GM21367 (cell line): Measurements from ENCODE around the gene BAZ1A.
"Not testable (repeated sequence)": the region's sequence is repeated elsewhere in the genome, so short reads cannot be mapped to it uniquely, and the experiment has no call there.

Experiments
- ATAC-seq: cut with Tn5 transposase; IDR thresholded peaks from one replicate; pipeline ENCODE4 v1.9.1; 2021; ENCODE audit not compliant: unreplicated experiment

BAZ1A gene

DNA sequence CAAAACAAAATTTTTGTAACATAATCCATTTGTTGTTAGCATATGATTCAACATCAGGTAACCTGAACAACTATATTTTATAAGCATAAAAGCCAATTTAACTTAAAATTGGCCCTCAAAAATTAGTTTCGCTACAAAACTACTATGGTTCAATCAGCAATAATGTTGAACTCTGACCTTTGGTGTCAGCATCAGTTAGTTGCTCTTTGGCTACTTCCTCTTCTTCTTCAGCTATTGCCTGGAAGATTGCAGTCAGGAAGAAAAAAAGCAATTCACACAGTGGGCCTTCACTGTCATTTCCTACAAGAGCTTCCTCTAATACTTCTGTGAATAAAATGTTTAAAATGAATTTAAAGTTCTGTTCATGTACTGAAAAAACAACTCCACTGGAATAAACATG, 82.6 kb downstream of the BAZ1A start:
- ATAC-seq: no peak

DNA sequence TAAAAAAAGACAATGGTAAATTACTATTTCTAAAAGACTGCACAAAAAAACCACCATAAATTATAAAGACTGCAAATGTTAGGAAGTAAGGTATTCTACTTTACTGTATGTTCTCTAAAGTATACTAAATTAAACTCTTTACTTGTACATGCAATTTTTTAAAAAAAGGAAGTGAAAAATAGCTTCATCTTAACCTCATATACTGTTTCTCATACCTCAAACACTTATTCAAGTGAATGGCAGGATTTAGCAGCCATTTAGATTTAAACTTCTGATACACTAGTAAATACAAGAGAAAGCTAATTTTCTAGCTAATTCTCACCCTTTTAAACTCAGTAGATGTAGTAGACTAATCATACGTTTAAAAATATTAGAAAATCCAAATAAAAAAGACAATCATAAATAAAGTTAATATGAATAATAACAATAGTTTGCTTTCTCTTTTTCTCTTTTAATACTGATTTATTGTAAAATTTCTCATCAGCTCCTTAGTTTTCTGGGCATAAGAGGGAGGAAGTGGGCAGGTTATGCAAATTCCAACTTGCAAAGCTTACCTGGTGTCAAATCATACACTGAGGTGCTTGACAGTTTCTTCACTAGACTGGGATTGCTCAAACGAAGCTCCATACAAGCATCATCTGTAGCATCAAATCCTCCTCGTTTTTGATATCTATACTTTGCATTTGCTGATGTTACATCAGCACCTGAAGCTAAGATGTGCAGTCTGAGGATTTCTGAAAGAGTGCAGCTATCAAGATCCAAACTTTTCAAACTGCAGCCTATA, 89.7 kb downstream of the BAZ1A start:
- peak; percentile 56 for ATAC-seq

DNA sequence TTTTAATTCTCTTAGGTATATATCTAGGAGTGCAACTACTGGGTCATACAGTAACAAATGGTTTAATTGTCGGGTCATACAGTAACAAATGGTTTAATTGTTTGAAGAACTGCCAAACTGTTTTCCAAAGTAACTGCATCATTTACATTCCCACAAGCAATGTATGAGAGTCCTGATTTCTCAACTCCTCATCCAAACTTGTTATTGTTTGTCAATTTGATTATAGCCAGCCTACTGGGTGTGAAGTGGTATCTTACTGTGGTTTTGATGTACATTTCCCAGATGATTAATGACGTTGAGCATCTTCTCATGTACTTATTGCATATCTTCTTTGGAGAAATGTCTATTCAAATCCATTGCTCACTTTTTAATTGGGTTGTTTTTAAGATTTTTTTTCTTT, 93.1 kb downstream of the BAZ1A start:
- no peak for ATAC-seq

DNA sequence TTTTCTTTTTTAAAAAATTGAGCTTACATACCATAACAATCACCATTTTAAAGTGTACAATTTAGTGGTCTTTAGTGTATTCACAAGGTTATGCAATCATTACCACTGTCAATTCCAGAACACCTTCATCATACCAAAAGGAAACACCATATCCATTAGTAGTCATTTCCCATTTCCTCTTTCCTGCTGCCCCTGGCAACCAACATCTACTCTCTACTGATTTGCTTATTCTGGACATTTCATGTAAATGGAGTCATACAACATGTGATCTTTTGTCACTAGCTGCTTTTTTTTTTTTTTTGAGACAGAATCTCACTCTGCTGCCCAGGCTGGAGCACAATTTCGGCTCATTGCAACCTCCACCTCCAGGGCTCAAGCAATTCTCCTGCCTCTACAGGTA, 93.9 kb downstream of the BAZ1A start:
- no peak for ATAC-seq

DNA sequence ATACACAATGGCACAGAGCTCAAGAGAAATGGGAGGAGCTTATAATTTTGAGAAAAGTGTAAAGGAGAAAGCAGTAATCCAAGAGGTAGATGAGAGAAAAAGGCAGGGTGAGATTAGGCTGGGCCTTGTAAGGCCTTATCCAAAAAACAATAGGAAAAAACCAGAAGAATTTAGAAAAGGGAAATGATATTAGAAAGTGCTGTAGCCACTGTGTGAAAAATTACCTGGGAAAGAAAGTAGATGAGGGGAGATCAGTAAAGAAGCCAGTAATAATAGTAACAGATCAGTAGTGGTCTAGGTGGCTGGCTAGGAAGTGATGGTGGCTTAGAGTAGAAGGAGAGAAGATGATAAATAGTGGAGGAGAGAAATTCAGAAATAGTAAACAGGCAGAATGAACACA, 94.5 kb downstream of the BAZ1A start:
- ATAC-seq: no peak

DNA sequence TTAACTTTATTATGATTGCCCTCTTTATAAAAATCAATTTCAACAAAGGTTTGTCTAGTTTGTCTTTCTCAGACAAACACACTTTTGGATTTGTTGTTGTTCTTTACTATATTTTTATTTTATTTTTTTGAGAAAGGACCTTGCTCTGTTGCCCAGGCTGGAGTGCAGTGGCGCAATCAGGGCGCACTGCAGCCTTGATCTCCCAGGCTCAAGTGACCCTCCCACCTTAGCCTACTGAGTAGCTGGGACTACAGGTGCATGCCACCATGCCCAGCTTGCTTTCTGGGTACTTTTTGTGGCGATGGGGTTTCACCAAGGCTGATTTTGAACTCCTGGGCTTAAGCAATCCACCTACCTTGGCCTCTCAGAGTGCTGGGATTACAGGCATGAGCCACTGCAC, 96.4 kb downstream of the BAZ1A start:
- ATAC-seq: no peak

DNA sequence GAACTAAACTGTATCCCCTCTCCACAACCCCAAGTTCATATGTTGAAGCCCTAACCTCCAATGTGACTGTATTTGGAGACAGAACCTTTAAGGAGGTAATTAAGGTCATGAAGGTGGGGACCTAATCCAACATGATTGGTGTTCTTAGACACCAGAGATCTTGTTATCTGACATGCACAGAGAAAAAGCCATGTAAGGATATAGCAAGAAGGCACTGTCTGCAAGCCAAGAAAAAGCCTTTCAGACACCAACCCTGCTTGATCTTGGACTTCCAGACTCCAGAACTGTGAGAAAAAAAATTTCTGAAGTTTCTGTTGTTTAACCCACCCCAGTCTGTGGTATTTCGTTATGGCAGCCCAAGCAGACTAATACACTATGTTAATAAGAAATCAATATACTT, 98.5 kb downstream of the BAZ1A start:
- ATAC-seq: no peak

DNA sequence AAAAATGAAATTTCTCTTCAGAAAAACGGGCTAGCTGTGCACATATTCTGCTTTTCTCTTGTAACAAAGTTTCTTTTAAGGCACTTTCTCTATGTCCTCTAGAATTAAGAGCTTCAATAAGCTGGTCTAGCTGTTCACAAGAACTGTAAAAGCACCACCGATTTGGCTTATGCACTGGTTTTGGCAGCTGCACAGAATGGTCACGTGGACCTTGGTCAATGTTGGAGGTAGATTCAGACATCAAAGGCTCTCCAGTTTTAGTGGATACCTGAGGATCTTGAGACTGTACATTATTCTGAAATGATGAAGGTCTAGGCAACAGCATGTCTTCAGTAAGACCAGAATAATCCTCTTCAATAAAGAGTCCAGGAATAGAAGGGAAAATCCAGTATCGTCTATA, 99.2 kb downstream of the BAZ1A start:
- ATAC-seq: no peak

DNA sequence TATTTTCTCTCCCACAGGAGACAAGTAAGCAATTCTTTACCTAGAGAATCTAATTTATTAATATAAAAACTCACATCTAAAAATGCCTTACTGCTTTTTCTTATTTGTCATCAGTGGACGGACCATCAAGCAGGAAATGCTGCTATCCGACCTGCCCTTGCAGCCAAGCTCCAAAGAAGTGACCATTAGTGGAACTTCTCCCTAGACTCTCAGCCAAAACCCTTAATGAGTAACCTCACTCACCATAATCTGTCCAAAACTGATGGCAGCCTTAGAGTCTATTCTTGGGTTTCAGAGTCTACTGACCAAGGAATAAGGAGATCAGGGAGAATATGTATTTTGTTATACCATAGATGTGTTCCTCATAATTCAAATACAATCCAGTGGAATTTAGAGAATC, 99.8 kb downstream of the BAZ1A start:
- no peak for ATAC-seq

DNA sequence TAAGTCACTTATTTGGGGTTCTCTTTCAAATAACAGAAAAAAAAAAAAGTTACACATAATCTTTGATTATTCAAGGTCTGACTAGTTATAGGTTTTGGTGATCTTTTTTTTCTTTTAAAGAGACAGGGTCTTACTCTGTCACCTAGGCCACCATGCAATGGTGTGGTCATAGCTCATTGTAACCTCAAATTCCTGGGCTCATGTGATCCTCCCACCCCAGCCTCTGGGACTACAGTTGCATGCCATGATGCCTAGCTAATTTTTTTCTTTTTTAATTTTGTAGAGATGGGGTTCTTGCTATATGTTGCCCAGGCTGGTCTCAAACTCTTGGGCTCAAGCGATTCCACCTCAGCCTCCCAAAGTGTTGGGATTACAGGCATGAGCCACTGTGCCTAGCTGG, 104.3 kb downstream of the BAZ1A start:
- no peak for ATAC-seq

DNA sequence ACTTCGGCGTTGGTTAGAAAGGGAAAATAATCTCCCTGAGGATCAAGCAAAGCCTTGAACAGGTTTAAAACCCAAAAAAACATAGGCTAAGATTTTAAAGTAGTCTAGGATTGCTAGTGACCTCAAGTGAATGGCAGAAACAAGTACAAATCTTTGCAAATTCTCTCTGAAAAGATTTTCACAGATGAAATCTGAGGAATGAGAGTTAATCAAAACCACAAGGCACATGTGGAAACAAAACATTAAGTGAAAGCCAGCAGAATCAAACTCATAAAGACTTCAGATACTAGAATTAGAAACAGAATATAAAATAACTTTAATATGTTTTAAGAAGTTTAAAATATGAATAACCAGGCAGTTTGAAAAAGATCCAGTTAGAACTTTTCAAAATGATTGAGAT, 108.6 kb downstream of the BAZ1A start:
- no peak for ATAC-seq

DNA sequence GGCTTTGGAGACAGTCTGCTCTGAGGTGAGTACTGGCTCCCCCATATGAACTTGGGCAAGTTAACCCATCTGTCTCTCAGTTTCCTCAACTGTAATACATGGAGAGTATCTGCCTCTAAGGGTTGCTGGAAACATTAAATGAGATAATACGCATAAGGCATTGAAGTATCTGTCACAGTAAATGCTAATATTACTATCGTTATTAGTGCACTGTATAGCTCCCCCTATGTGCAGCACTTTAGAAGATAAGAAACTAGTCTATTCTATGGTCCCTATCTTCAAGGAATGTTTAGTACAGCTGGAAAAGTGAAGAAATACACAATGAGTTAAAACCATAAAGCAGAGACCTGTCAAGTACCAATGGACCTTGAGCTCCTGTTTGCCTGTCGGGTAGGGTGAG, 109.1 kb downstream of the BAZ1A start:
- ATAC-seq: no peak

DNA sequence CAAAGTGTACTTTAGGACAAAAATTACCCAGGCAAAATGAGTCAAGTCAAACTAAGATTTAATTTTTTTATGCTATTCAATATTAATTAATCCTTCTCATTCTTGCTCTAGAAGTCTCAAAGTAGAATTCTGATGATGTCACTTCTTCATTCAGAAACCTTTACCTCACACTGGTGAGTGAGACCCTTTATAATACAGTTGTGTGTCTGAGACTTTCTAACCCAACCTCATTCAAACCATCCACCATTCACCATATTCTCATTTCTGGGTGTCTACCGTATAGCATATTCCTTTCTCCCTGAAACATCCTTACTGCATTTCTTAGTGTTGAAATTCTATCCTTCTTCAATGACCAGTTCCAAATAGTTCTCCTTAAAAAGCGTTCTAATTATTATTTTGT, 119.9 kb downstream of the BAZ1A start:
- ATAC-seq: no peak

DNA sequence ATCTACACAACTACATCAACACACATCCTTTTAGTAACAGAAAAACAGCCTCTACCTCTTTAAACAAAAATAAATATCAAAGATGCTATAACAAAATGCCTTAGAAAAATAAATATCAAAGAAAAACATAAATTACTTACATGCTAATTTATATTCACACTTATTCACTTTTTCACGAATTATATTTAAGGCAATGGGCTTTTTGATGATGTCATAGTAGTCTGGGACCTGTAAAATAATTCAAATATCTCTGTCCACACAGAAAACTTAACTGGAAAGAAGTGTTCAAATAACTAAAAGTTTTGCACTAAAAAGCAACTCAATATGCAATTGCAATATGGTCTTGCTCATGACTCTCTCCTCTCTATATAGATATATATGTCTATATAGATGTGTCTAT, 120.5 kb downstream of the BAZ1A start:
- ATAC-seq: no peak

DNA sequence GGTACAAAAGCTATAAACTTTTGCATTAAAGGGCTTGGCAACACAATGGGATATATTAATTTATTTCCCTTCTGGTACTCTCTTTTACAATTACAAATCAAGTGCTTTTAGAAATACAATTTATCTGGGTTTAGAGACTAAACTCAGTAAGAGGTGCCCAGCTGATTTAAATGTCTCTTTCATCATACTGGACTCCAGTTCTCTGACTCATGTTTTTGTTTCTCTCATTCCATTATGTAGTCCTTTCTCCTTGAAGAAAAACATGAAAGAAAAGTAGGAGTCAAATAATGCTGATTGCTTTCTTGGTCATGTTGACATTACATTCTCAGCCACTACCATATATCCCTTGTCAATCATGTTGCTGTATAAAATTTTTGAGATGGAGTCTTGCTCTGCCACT, 124.5 kb downstream of the BAZ1A start:
- no peak for ATAC-seq

DNA sequence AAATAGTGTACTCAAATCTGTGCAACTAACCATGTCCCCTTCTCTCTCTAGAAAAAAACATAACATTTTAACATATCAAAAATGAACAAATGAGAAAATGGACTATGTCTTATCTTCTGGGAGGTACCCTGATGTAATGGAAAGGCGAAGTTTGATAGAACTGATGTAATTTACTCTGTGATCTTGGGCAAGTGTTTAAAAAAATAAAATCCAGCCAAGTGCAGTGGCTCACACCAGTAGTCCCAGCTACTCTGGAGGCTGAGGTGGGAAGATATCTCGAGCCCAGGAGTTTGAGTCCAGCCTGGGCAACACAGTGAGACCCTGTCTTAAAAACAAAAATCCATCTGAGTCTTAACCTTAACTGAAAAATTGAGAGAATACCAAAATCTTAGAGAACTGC, 124.9 kb downstream of the BAZ1A start:
- ATAC-seq: no peak

DNA sequence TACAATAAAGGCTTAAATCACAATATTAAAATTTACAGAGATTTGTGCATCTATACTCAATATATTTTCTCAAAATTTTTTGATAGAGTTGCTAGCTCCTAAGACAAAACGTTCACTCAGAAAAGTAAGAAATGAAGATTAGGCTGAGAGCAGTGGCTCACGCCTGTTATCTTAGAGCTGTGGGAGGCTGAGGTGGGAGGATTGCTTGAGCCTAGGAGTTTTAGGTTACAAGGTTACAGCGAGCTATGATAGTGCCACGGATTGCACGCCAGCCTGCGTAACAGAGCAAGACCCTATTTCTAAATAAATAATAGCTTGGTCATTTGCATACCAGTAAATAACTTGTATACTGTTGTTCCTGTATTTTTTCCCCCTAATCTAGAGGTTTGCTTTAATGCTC, 125.8 kb downstream of the BAZ1A start:
- no peak for ATAC-seq

DNA sequence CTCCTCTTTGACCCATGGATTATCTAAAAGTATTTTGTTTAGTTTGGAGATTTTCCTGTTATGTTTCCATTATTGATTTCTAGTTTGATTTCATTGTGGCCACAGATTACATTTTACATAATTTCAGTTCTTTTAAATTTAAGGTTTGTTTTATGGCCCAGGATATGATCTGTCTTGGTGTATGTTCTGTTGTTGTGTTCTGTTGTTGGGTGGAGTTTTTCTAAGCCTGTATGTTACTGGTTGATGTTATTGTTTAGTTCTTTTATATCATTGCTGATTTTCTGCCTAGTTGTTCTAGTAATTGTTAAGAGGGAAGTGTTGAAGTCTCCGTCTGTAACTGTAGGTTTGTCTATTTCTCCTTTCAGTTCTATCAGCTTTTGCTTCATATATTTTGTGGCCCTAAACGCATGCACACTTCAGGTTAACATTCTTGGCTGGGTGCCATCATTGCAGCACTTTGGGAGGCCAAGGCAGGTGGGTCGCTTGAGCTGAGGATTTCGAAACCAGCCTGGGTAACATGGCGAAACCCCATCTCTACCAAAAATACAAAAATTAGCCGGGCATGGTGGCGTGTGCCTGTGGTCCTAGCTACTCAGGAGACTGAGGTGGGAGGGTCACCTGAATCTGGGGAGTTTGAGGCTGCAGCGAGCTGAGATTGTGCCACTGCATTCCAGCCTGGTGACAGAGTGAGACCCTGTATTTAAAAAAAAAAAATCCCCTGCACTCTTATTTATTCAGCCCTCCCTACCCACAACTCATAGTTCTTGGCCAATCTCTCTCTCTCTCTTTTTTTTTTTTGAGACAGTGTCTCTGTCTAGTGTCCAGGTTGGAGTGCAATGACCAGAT, 132.7 kb downstream of the BAZ1A start:
- no peak for ATAC-seq

DNA sequence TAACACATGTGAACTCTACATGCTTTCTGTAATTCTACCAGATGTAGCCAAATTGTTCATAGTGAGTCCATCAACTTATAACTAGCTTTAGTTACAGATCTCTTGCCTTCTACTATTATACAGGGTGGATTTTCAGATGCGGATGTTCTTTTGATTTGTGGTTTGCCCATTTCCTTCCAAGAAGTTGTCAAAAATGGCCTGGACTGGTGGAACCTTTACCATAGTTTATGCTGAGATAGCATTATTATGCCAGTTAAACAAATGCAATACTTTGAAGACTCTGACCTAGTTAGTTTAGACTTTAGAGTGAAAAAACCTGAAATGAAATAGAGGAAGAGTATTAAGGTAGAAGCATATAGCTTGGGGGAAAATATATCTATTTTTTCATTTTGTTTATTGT, 133.3 kb downstream of the BAZ1A start:
- no peak for ATAC-seq

DNA sequence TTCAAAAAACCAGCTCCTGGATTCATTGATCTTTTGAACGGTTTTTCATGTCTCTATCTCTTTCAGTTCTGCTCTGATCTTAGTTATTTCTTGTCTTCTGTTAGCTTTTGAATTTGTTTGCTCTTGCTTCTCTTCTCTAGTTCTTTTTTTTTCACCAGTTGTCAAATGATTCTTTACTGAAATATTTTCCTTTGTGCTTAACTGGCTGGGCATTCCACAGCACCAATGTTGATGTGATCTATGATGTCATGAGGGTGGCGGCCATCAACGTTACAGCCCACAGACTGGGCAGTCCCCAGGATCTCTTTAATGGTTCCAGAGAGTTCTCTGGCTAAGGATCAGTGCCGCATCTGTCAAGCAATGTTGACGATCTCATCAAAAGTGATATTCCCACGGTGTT, 135.0 kb downstream of the BAZ1A start:
- not testable (repeated sequence) for ATAC-seq

DNA sequence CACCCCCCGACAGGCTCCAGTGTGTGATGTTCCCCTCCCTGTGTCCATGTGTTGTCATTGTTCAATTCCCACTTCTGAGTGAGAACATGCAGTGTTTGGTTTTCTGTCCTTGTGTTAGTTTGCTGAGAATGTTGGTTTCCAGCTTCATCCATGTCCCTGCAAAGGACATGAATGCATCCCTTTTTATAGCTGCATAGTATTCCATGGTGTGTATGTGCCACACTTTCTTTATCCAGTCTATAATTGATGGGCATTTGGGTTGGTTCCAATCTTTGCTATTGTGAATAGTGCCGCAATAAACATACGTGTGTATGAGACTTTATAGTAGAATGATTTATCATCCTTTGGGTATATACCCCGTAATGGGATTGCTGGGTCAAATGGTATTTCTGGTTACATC, 138.1 kb downstream of the BAZ1A start:
- ATAC-seq: not testable (repeated sequence)

DNA sequence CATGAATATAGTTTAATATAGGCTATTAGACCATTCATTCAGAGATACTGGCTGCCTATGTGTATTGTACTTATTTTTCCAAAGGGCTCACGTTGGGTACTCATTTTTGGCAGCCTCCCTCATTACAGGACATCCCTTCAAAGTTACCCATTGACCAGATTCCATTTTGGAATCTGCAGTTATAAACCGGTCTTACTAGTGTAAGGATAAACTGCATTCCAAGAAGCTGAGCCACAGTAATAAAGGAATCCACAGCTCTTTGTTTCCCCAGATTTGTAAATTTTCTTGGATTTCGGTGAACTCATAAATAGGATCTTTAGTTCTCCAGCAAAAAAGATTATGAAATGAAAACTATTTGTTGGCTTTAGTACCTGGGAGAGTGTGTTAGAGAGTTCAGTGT, 141.9 kb downstream of the BAZ1A start:
- ATAC-seq: no peak

DNA sequence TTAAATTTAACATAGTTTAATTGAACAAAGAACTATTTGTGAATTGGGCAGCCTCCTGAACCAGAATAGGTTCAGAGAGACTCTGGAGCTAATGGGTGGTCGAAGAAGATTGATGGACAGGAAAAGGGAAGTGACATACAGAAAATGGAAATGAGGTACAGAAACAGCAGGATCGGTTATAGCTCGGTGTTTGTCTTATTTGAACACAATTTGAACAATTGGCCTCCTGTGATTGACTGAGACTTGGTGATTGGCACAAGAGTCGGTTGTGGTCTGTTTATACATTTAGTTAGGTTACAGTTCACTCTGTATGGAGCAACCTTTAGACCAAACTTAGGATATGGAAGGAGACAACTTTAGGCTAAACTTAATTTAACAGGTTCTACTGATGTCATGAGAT, 142.4 kb downstream of the BAZ1A start:
- ATAC-seq: no peak
